T47D (cell line): ENCODE results near the gene CYTH2.

Experiments used
- DNase-seq, 2 experiments: peaks; one replicate each; pipeline versions ENCODE4 v3.0.0 to v3.0.0-alpha.2; 2011 to 2012; ENCODE audit warnings: low read depth in 1 of 2, low spot score in 1 of 2
- JUND ChIP-seq: IDR thresholded peaks from 2 replicates; pipeline ENCODE4 v1.6.1; 2012; ENCODE audit warnings: low read depth
- in situ Hi-C: cut with HindIII; loops from 2 replicates; pipeline ENCODE4 v1.10.0; 2016; ENCODE audit warnings: low sequenced_read_pairs, low pct_unique_long_range_greater_than_20kb

Gene CYTH2

DNA sequence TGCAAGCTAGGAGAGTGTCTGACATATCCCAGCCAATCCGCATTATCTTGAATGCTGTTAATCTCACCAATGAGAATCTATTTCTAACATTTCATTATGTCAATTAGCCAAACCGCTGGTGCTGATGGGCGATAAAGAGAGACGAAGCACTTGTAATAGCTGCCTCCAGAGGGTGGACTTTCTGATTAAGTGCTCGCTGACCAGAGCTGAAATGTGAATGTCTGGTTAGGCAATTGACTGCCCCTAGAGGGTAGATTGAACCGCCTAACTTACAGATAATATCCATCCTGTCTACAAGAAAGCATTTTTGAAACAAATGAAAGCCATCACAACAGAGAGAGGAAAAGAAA is 23.9 kb upstream of the CYTH2 start:
- peak in 1 of 2 experiments; percentile 96 for DNase-seq

DNA sequence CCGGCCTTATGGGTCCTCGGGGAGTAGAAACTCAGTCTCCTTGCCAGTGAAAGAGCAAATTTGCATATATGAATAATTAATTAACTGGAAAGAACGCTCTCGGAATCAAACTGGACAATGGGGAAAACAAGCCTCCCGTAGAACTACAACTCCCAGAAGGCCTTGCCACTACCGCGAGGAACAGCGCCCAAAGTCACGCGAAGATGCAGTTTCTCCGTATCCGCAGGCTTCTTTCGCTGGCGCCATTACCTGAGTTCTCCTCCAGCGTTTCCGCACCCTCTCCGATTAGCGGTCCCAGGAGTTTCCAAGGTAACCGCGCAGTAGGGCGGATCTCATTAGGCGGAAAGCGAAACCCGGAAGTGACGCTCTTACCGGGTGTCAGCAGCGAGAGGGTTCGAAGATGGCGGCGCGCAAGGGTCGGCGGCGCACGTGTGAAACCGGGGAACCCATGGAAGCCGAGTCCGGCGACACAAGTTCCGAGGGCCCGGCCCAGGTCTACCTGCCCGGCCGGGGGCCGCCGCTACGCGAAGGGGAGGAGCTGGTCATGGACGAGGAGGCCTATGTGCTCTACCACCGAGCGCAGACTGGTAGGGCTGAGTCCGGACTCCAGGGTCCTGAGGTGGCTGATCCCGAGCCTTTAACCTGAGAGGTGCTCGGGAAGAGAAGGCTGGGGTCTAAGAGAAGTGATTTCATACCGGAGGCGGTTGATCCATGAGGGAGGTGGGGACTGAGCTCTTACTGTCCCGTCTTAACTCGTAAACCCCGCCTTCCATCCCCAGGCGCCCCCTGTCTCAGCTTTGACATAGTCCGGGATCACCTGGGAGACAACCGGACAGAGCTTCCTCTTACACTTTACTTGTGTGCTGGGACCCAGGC is 23.3 kb upstream of the CYTH2 start, which contains the start of gene GRWD1:
Gene GRWD1 (plus strand): TSS at position 378 of the 876 bp plus-strand sequence. CDS start 23 bp downstream, at position 401.
- TF ChIP-seq JUND, result no peak
- DNase-seq, result peak; percentile 96 to 98
- in situ Hi-C loops, result no loop called here

More for the DNA sequence above, 23.9 kb upstream of the CYTH2 start:
- in situ Hi-C loops, result no loop called here
- TF ChIP-seq JUND, result no peak

DNA sequence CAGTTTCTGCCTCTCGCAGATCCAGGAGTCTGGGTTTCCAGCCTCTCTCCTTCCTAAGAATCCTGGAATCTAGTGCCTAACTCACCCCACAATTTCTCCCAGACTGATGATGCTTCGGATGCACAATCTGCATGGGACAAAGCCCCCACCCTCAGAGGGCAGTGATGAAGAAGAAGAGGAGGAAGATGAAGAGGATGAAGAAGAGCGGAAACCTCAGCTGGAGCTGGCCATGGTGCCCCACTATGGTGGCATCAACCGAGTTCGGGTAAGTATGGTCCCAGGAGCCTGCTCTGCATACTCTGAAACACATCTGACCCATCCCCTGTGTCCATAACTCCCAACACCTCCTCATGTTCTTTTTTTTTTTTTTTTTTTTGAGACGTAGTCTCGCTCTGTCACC is 22.6 kb upstream of the CYTH2 start:
- in situ Hi-C loops, result no loop called here
- DNase-seq, result no peak
- TF ChIP-seq JUND, result no peak

DNA sequence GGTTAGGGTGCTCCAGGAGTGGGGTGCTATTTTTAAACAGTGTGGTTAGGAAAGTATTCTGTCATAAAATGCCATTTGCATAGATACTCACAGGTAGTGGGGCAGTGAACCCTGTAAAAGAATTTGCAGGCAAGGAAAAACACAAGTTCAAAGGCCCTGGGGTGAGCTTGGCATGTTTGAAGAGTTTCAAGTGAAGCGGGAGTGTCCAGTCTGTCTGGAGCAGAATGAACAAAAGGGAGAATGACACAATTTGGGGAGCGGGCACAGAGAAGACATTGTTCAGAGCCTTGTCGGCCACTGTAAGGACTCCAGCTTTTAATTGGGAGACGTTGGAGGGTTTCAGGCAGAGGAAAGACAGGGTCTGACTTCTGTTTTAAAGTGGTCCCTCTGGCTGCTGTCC is 20.6 kb upstream of the CYTH2 start:
- DNase-seq, result no peak
- TF ChIP-seq JUND, result no peak
- in situ Hi-C loops, result no loop called here

DNA sequence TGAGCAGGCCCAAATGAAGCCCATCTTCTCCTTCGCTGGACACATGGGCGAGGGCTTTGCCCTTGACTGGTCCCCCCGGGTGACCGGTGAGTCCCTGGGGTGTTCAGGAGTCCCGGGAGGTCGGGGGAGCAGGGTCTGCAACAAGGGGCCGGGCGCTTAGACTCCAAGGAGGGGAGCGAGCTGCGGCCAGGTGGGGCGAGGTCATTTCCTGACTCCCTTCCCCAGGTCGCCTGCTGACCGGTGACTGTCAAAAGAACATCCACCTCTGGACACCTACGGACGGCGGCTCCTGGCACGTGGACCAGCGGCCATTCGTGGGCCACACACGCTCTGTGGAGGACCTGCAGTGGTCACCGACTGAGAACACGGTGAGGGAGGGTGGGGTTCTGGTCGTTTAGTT is 18.7 kb upstream of the CYTH2 start:
- in situ Hi-C loops, result no loop called here
- DNase-seq, result no peak
- TF ChIP-seq JUND, result no peak

DNA sequence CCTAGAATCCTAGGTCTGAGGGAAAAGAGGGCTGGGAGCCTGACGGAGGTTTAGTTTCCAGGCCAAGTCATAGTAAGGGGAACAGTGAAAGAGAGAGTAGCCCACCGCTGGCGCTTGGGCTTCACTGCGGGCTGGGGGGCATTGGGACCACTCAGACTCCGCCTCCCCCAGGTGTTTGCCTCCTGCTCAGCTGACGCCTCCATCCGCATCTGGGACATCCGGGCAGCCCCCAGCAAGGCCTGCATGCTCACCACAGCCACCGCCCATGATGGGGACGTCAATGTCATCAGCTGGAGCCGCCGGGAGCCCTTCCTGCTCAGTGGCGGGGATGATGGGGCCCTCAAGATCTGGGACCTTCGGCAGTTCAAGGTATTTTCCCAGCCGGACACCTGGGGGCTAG is 18.3 kb upstream of the CYTH2 start:
- in situ Hi-C loops, result no loop called here
- DNase-seq, result no peak

DNA sequence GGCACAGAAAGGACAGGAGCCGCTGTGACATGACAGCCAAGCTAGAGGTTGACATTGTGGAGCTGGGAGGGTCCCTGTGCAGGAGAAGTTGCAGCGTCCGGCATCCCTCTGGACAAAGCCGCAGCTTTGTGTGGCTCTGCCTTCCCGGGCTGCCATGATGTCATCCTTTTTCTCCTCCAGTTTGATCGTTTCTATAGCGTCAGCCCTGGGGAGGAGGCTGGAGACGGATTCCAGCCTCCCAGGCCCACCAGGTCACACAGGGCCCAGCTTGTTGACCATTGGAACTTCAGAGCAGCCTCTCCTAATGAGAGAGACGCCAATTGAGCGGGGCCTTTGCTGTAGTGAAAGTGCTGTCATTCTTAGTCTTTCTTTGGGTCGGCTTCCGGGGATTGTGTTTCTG is 17.5 kb upstream of the CYTH2 start:
- TF ChIP-seq JUND, result no peak
- in situ Hi-C loops, result no loop called here
- no peak for DNase-seq

More for the DNA sequence above, 18.3 kb upstream of the CYTH2 start:
- no peak for TF ChIP-seq JUND

DNA sequence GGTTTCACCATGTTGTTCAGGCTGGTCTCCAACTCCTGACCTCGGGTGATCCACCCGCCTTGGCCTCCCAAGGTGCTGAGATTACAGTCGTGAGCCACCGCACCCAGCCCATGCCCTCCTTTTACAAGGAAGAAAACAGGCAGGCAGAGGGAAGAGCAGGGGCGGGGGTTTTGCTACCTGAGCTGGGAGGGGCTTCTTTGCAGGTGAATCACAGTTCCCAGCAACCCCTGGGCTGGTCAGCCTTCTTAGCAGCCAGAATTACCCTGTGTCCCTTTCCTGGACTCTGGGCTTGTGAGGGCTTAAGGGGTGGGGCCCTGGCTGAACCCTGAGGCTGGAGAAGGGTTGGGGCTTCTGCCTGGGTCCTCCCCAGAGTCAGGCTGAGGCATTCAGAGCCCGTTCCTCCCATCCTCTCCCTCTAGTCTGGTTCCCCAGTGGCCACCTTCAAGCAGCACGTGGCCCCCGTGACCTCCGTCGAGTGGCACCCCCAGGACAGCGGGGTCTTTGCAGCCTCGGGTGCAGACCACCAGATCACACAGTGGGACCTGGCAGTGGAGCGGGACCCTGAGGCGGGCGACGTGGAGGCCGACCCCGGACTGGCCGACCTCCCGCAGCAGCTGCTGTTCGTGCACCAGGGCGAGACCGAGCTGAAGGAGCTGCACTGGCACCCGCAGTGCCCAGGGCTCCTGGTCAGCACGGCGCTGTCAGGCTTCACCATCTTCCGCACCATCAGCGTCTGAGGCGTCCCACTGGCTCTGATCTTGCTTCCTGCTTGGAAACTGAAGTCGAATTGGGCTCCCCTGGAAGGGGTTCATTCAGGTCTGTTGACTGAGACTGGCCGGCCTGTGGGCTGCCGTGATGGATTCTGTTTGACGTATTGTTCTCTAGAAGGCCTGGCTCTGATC is 16.6 kb upstream of the CYTH2 start:
- in situ Hi-C loops, result no loop called here
- no peak for TF ChIP-seq JUND
- no peak for DNase-seq

DNA sequence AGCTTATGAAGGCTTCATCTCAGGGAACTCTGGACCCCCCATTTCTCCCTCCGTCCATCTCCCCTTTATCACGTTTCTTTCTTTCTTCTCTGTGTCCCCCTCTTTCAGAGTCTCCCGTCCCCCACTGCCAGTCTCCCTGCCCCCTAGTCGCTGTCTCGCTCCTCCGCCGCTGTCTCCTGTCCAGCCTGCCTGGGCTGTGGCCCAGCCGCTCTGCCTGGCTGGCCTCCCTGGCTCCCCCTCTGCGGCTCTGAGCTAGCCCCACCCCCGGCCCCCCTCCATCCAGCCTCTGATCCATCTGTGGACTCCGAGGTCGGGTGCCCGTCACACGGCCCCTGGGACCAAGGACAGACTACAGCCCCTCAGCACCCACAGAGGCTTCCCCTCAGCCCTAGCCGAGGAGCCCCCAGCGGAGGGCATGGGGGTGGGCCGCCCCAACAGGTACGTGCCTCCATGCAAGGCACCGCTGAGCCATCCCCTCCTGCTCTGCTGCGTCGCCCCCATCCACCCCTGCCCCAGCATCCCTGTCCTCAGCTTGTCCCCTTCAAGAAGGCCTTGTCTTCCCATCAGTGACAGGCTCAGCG is 14.9 kb upstream of the CYTH2 start:
- TF ChIP-seq JUND, result no peak
- in situ Hi-C loops, result no loop called here

DNA sequence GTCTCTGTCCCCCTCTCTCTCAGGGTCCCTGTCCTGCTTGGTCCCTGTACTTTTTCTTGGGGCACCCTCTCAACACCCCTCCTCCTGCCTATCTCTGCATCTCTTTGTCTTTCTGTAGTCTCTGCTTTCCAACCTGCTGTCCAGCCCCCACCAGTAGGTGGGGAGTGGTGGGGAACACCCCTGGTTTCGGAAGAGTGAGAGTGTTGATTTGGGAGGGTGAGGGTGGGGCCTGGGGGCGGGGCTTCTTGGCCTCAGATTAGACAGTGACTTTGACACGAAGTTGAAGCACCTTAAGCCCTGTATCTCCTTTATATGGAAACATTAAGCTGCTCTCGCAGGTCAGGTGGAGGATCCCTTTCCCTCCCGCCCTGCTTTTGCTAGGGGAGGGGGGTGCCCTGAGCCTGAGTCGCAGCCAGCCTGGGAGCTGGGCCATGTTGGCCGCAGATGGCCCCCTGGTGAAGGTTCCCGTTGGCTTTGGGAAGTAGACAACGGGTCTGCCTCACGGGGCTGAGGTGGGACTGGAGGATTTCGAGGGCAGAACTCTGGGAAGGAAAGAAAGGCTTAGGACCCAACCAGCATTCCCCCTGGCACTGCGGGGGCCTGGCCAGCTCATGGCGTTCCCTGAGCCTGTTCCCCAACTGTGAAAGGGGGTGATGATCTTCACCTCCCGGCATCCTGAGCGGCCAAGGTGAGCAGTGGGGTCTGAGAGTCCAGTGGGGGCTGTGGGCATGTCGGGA is 13.8 kb upstream of the CYTH2 start, which contains the start of gene KCNJ14:
Gene KCNJ14 (plus strand): TSS at position 404 of the 737 bp plus-strand sequence. CDS start 6,151 bp downstream, outside the sequence.
- DNase-seq, result no peak
- in situ Hi-C loops, result no loop called here
- TF ChIP-seq JUND, result no peak

More for the DNA sequence above, 14.9 kb upstream of the CYTH2 start:
- no peak for DNase-seq

DNA sequence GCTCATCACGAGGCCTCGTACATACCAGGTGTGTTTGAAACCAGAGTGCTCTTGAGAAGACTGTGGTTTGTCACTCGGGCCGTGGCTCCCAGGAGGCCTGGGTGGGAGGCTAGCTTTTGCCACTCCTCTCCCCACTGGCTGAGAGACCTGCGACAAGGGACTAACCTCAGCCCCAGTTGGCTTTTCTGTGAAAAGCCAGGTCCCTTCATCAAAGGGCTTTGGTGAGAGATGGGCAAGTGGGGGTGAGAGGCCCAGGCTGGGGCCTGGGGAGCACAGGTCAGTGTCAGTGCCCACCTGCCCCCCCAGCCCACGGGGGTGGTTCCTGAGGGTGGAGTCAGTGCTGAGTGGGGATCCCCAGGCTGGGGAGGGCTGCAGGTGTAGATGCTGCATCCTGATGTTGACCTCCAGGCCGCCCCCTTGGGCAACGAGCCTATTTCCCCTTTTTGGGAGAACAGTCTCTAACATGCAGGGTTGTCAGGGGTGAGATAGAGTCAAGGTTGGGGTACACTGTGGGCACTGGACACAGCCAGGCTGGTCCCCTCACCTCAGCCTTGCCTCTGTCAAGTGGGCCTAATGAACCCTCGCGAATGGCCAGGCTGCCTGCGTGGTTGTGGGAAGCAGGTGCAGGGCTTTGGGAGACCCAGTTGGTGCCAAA is 13.1 kb upstream of the CYTH2 start:
- no peak for DNase-seq
- no peak for TF ChIP-seq JUND
- in situ Hi-C loops, result no loop called here

DNA sequence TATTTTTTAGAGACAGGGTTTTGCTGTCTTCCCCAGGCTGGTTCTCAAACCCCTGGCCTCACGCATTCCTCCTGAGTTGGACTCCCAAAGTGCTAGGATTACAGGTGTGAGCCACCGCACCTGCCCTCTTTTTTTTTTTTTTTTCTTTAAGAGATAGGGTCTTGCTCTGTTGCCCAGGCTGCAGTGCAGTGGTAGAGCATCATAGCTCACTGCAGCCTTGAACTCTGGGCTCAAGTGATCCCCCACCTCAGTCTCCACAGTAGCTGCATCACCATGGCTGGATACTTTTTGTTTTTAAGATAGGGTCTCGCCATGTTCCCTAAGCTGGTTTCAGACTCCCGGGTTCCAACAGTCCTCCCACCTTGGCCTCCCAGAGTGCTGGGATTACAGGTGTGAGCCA is 12.3 kb upstream of the CYTH2 start:
- no peak for DNase-seq
- TF ChIP-seq JUND, result no peak
- in situ Hi-C loops, result no loop called here
